ENCODE results near the gene ATP11B. TPM values are rescaled to one million over a fixed set of nuclear protein-coding genes. Genes with fewer than 3 reads are reported as not detected.

Gene ATP11B
- total and polyA plus RNA-seq, 2 donors (not counting 1 experiment from before 2014, with no cell fraction given): 34.9 to 77.8 TPM

DNA sequence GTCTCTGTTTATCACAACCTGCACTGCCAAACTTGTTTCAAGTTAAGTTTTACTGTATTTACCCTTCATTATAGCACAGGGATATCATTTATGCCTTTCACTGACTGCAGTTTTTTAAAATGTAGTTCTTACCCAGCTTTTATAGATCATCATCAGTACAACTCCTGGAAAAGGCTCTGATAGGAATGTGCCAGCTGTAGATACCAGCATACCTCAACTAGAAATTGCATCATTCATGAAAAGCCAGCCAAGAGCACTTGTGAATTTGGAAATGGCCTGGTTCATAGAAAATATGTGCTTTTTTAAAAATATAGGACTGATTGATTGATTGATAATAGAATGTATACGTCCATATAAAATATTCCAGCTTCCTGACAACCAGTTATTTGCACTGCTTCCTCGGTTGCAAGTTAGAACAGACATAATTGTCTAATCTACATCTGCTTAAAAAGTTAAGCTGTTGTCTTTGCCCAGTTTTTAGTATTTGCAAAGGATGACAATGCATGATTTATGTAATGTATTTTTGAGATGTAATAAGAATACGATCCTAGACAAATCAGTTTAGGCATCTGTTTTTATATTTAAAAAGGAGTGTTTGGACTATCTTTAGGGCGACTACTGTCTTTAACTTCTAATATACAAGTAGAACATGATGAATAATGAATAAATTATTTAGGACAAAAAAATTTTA lies 128.5 kb downstream of the ATP11B start:
- TF ChIP-seq, protein P1, sequence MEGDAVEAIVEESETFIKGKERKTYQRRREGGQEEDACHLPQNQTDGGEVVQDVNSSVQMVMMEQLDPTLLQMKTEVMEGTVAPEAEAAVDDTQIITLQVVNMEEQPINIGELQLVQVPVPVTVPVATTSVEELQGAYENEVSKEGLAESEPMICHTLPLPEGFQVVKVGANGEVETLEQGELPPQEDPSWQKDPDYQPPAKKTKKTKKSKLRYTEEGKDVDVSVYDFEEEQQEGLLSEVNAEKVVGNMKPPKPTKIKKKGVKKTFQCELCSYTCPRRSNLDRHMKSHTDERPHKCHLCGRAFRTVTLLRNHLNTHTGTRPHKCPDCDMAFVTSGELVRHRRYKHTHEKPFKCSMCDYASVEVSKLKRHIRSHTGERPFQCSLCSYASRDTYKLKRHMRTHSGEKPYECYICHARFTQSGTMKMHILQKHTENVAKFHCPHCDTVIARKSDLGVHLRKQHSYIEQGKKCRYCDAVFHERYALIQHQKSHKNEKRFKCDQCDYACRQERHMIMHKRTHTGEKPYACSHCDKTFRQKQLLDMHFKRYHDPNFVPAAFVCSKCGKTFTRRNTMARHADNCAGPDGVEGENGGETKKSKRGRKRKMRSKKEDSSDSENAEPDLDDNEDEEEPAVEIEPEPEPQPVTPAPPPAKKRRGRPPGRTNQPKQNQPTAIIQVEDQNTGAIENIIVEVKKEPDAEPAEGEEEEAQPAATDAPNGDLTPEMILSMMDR (conservative IDR thresholded peaks at IDR 0.05 in 1 of 2, IDR thresholded peaks at IDR 0.05 in 1 of 2; ENCODE audit: low read depth in 1 of 2, low read length in 2 of 2): no peak
- Histone ChIP-seq H3K9me3 (ENCODE audit: control insufficient read depth, insufficient read depth, low read depth, low read length) (no peaks in the 10 kb centered on the region), H3K4me3 (replicated peaks in 1 of 4; ENCODE audit: control extremely low read depth in 1 of 4, insufficient read depth in 1 of 4, low read depth in 3 of 4, low read length in 4 of 4) (no peak overlapping the region), H3K4me1 (ENCODE audit: control insufficient read depth, extremely low read depth, insufficient read depth, low read length) (no peaks in the 10 kb centered on the region), H4K20me1 (ENCODE audit: control insufficient read depth, extremely low read depth, insufficient read depth, low read length) (no peaks in the 10 kb centered on the region), H3K79me2 (ENCODE audit: control insufficient read depth, insufficient read depth, low read length) (no peaks in the 10 kb centered on the region), H3K9ac (ENCODE audit: insufficient read depth, low read length) (no peak overlapping the region), H3K27me3 (ENCODE audit: control insufficient read depth, insufficient read depth, low read length) (no peaks in the 10 kb centered on the region), H3K36me3 (ENCODE audit: control insufficient read depth, insufficient read depth, low read length) (no peaks in the 10 kb centered on the region), H2AFZ (ENCODE audit: low read length) (no peak overlapping the region), H3K4me2 (ENCODE audit: extremely low read depth, insufficient read depth, low read length) (no peak overlapping the region), H3K27ac (ENCODE audit: insufficient read depth, low read length) (no peak overlapping the region)
- peak; percentile 38 to 60 for DNase-seq (ENCODE audit: low read depth in 2 of 2)

- Histone ChIP-seq H3K4me2 (ENCODE audit: extremely low read depth, insufficient read depth, low read length) (no peak overlapping the region), H3K27ac (ENCODE audit: insufficient read depth, low read length) (no peak overlapping the region), H3K4me1 (ENCODE audit: control insufficient read depth, extremely low read depth, insufficient read depth, low read length) (no peaks in the 10 kb centered on the region), H3K79me2 (ENCODE audit: control insufficient read depth, insufficient read depth, low read length) (no peaks in the 10 kb centered on the region), H3K27me3 (ENCODE audit: control insufficient read depth, insufficient read depth, low read length) (no peaks in the 10 kb centered on the region), H4K20me1 (ENCODE audit: control insufficient read depth, extremely low read depth, insufficient read depth, low read length) (no peaks in the 10 kb centered on the region), H3K36me3 (ENCODE audit: control insufficient read depth, insufficient read depth, low read length) (no peaks in the 10 kb centered on the region), H2AFZ (ENCODE audit: low read length) (no peak overlapping the region), H3K4me3 (replicated peaks in 1 of 4; ENCODE audit: control extremely low read depth in 1 of 4, insufficient read depth in 1 of 4, low read depth in 3 of 4, low read length in 4 of 4) (no peak overlapping the region), H3K9ac (ENCODE audit: insufficient read depth, low read length) (no peak overlapping the region), H3K9me3 (ENCODE audit: control insufficient read depth, insufficient read depth, low read depth, low read length) (no peaks in the 10 kb centered on the region)
- TF ChIP-seq, protein P1 (conservative IDR thresholded peaks at IDR 0.05 in 1 of 2, IDR thresholded peaks at IDR 0.05 in 1 of 2; ENCODE audit: low read depth in 1 of 2, low read length in 2 of 2): no peak
- no peak for TF ChIP-seq EZH2 (IDR thresholded peaks at IDR 0.05; ENCODE audit: low read length, missing control alignments)
- peak; percentile 44 to 47 for DNase-seq (ENCODE audit: low read depth in 2 of 2)
Observed at GRCh38 chr3:182925330-182925943, 132.1 kb downstream of the ATP11B start.

DNA sequence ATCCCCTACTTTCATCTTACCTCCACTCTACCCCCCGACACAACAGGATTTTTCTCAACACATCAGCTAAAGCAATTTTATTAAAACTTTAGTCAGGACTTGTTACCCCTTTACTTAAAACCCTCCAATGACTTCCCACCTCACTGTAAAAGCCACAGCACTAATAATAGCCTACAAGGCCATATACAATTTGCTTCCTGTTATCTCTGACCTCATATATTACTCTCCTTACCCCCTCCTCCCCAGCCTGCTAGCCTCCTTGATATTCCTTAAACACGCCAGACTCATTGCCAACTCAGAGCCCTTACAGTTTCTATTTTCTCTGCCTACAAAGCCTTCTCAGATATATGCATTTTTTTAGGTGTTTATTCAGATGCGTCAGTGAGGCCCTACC lies 132.6 kb downstream of the ATP11B start:
- no peaks in the 10 kb centered on the region for H3K27me3 ChIP-seq (ENCODE audit: control insufficient read depth, insufficient read depth, low read length)
- TF ChIP-seq, protein P1 (conservative IDR thresholded peaks at IDR 0.05 in 1 of 2, IDR thresholded peaks at IDR 0.05 in 1 of 2; ENCODE audit: low read depth in 1 of 2, low read length in 2 of 2): no peak
- no peak for TF ChIP-seq EZH2 (IDR thresholded peaks at IDR 0.05; ENCODE audit: low read length, missing control alignments)
- no peak overlapping the region for H3K9ac ChIP-seq (ENCODE audit: insufficient read depth, low read length)
- H3K4me3 ChIP-seq (replicated peaks in 1 of 4; ENCODE audit: control extremely low read depth in 1 of 4, insufficient read depth in 1 of 4, low read depth in 3 of 4, low read length in 4 of 4): no peak overlapping the region
- no peaks in the 10 kb centered on the region for H3K36me3 ChIP-seq (ENCODE audit: control insufficient read depth, insufficient read depth, low read length)
- no peak overlapping the region for H3K27ac ChIP-seq (ENCODE audit: insufficient read depth, low read length)
- H4K20me1 ChIP-seq (ENCODE audit: control insufficient read depth, extremely low read depth, insufficient read depth, low read length): no peaks in the 10 kb centered on the region
- H3K4me1 ChIP-seq (ENCODE audit: control insufficient read depth, extremely low read depth, insufficient read depth, low read length): no peaks in the 10 kb centered on the region
- H3K79me2 ChIP-seq (ENCODE audit: control insufficient read depth, insufficient read depth, low read length): no peaks in the 10 kb centered on the region
- no peak overlapping the region for H3K4me2 ChIP-seq (ENCODE audit: extremely low read depth, insufficient read depth, low read length)
- no peak for DNase-seq (ENCODE audit: low read depth in 2 of 2)
- no peak overlapping the region for H2AFZ ChIP-seq (ENCODE audit: low read length)
- no peaks in the 10 kb centered on the region for H3K9me3 ChIP-seq (ENCODE audit: control insufficient read depth, insufficient read depth, low read depth, low read length)
